GM12891 (cell line): ENCODE measurements around the gene CTNNA2.

Source experiments
- POLR2AphosphoS5 ChIP-seq: IDR thresholded peaks from 2 replicates; pipeline ENCODE4 v1.6.1; 2011; ENCODE audit warnings: low read depth, low read length, control low read depth
- TAF1 ChIP-seq: IDR thresholded peaks from 2 replicates; pipeline ENCODE4 v1.6.1; 2011; ENCODE audit warnings: low read depth, low read length, control low read depth

DNA sequence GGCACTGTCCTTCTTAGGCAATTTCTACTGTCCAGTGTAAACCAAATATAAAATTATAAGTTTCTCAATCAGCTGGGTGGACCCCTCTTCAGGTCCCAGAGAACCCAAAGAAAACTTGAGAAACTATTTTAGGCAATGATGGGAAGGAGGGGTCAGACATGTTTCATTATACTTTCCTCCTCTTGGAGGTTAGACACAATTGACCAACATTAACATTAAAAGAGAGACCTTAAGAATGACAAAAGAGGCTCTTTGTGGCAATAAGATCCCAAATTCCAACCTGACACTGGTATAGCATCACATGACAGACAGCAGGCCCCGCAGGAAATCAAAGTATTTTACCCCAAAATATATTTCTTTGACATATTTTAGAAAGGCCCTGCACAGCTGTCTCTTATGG lies 718.6 kb downstream of the CTNNA2 start:
- TF ChIP-seq POLR2AphosphoS5 (no peak), TAF1 (no peak)
